Prostate gland (tissue), 2 donors: ENCODE results near the gene TP53TG3.
"Not testable (repeated sequence)": the region's sequence is repeated elsewhere in the genome, so short reads cannot be mapped to it uniquely, and the experiment has no call there.

Source experiments
- CTCF ChIP-seq, 4 experiments: fragments of 200-600 bp in 2 of 4; fragments of 450-650 bp in 2 of 4; sonication (generic) in 2 of 4; IDR thresholded peaks; 1 replicate in 3 of 4; 2 replicates in 1 of 4; pipeline ENCODE4 v1.5.1; 2016 to 2019; ENCODE audit warnings: antibody characterized with exemption in 4 of 4, mild to moderate bottlenecking in 2 of 4, moderate library complexity in 2 of 4
- POLR2A ChIP-seq: fragments of 450-650 bp; IDR thresholded peaks from one replicate; pipeline ENCODE4 v1.6.1; 2016; ENCODE audit warnings: antibody characterized with exemption, mild to moderate bottlenecking

- TF ChIP-seq CTCF (IDR thresholded peaks at IDR 0.05); POLR2A: not testable (repeated sequence)
These were observed 29.2 kb downstream of the TP53TG3 start for GRCh38 chr16:32646780-32647179.
